ENCODE measurements around the gene CTAGE6. TPM values are rescaled to one million over a fixed set of nuclear protein-coding genes. Genes with fewer than 3 reads are reported as not detected.
A peak's percentile ranks its signal among the peaks of the same experiment; 100 is the strongest.
"Not testable (repeated sequence)": the region's sequence is repeated elsewhere in the genome, so short reads cannot be mapped to it uniquely, and the experiment has no call there.

The CTAGE6 gene
- total RNA-seq: 0.27 TPM

- DNase-seq (ENCODE audit: low read depth in 2 of 3, low spot score in 2 of 3): not testable (repeated sequence)
Measured at GRCh38 chr7:143757596-143757995, at the start of gene CTAGE6. Gene CTAGE6 (minus strand): TSS chr7:143757696. CDS start chr7:143757658, 38 bp downstream.

GRCh38 chr7:143806664-143807071 lies 49.2 kb upstream of the CTAGE6 start:
- DNase-seq (ENCODE audit: low read depth in 2 of 3, low spot score in 2 of 3): not testable (repeated sequence)

- DNase-seq (ENCODE audit: low read depth in 2 of 3, low spot score in 2 of 3): not testable (repeated sequence)
Measured at GRCh38 chr7:143797896-143798290, 40.4 kb upstream of the CTAGE6 start.

- DNase-seq (ENCODE audit: low read depth in 2 of 3, low spot score in 2 of 3): not testable (repeated sequence)
Measured at GRCh38 chr7:143797119-143797895, 39.8 kb upstream of the CTAGE6 start.

- DNase-seq (ENCODE audit: low read depth in 2 of 3, low spot score in 2 of 3): not testable (repeated sequence)
Measured at GRCh38 chr7:143795653-143796052, 38.2 kb upstream of the CTAGE6 start.

- DNase-seq (ENCODE audit: low read depth in 2 of 3, low spot score in 2 of 3): not testable (repeated sequence)
Measured at GRCh38 chr7:143792633-143793032, 35.1 kb upstream of the CTAGE6 start.

GRCh38 chr7:143785415-143786182 lies 28.1 kb upstream of the CTAGE6 start:
- DNase-seq (ENCODE audit: low read depth in 2 of 3, low spot score in 2 of 3): not testable (repeated sequence)

GRCh38 chr7:143779591-143779990 lies 22.1 kb upstream of the CTAGE6 start:
- not testable (repeated sequence) for DNase-seq (ENCODE audit: low read depth in 2 of 3, low spot score in 2 of 3)

- DNase-seq (ENCODE audit: low read depth in 2 of 3, low spot score in 2 of 3): not testable (repeated sequence)
Measured at GRCh38 chr7:143772738-143773468, 15.4 kb upstream of the CTAGE6 start.

GRCh38 chr7:143767531-143767930 lies 10.0 kb upstream of the CTAGE6 start:
- not testable (repeated sequence) for DNase-seq (ENCODE audit: low read depth in 2 of 3, low spot score in 2 of 3)

- not testable (repeated sequence) for DNase-seq (ENCODE audit: low read depth in 2 of 3, low spot score in 2 of 3)
Measured at GRCh38 chr7:143765678-143766077, 8.2 kb upstream of the CTAGE6 start.

GRCh38 chr7:143763065-143763464 lies 5.6 kb upstream of the CTAGE6 start:
- DNase-seq (ENCODE audit: low read depth in 2 of 3, low spot score in 2 of 3): not testable (repeated sequence)

- DNase-seq (ENCODE audit: low read depth in 2 of 3, low spot score in 2 of 3): not testable (repeated sequence)
Measured at GRCh38 chr7:143745340-143745739, 12.2 kb downstream of the CTAGE6 start.

- DNase-seq (ENCODE audit: low read depth in 2 of 3, low spot score in 2 of 3): peak in 2 of 3 donors; percentile 40 to 68
Measured at GRCh38 chr7:143737037-143737819, 20.3 kb downstream of the CTAGE6 start.

GRCh38 chr7:143735962-143736361 lies 21.5 kb downstream of the CTAGE6 start:
- DNase-seq (ENCODE audit: low read depth in 2 of 3, low spot score in 2 of 3): no peak

GRCh38 chr7:143733876-143734275 lies 23.6 kb downstream of the CTAGE6 start:
- no peak for DNase-seq (ENCODE audit: low read depth in 2 of 3, low spot score in 2 of 3)

- DNase-seq (ENCODE audit: low read depth in 2 of 3, low spot score in 2 of 3): no peak
Measured at GRCh38 chr7:143728333-143728862, 29.1 kb downstream of the CTAGE6 start.

- DNase-seq (ENCODE audit: low read depth in 2 of 3, low spot score in 2 of 3): not testable (repeated sequence)
Measured at GRCh38 chr7:143727561-143727960, 29.9 kb downstream of the CTAGE6 start.

GRCh38 chr7:143726143-143726542 lies 31.4 kb downstream of the CTAGE6 start:
- DNase-seq (ENCODE audit: low read depth in 2 of 3, low spot score in 2 of 3): not testable (repeated sequence)

GRCh38 chr7:143720335-143720734 lies 37.2 kb downstream of the CTAGE6 start:
- DNase-seq (ENCODE audit: low read depth in 2 of 3, low spot score in 2 of 3): not testable (repeated sequence)

Data from hematopoietic multipotent progenitor cell (in vitro differentiated cells).